ENCODE results near the gene FZD8.

The FZD8 gene

GRCh38 chr10:35600193-35600592 is 41.9 kb downstream of the FZD8 start:
- DNase-seq = no peak

- no peak for DNase-seq
Measured at GRCh38 chr10:35598379-35598778, 43.7 kb downstream of the FZD8 start.

- no peak for DNase-seq
Measured at GRCh38 chr10:35595106-35595505, 47.0 kb downstream of the FZD8 start.

GRCh38 chr10:35594115-35595079 is 47.7 kb downstream of the FZD8 start:
- DNase-seq = no peak

GRCh38 chr10:35592441-35592840 is 49.7 kb downstream of the FZD8 start:
- DNase-seq = no peak

GRCh38 chr10:35588836-35589235 is 53.3 kb downstream of the FZD8 start:
- no peak for DNase-seq
